ENCODE data around the gene RAB1A.
"Not testable (repeated sequence)": the region's sequence is repeated elsewhere in the genome, so short reads cannot be mapped to it uniquely, and the experiment has no call there.

Gene RAB1A

DNA sequence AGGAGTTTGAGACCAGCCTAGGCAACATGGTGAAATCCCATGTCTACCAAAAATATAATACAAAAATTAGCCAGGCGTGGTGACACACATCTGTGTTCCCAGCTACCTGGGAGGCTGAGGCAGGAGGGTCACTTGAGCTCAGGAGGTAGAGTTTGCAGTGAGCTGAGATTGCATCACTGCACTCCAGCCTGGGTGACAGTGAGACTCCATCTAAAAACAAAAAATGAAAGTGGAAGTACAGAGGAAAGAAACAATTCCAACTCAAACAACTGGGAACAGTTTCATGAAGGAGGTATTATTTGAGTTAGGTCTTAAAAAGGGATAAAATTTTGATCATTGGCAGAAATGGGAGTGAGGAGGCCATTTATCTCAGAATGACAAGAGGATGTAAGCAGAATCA, 6.3 kb upstream of the RAB1A start:
- DNase-seq (ENCODE audit: low spot score), result no peak

- DNase-seq (ENCODE audit: low spot score), result no peak
Measured at GRCh38 chr2:65134158-65134557, 4.3 kb upstream of the RAB1A start.

GRCh38 chr2:65133626-65134025, 3.7 kb upstream of the RAB1A start:
- DNase-seq (ENCODE audit: low spot score), result no peak

DNA sequence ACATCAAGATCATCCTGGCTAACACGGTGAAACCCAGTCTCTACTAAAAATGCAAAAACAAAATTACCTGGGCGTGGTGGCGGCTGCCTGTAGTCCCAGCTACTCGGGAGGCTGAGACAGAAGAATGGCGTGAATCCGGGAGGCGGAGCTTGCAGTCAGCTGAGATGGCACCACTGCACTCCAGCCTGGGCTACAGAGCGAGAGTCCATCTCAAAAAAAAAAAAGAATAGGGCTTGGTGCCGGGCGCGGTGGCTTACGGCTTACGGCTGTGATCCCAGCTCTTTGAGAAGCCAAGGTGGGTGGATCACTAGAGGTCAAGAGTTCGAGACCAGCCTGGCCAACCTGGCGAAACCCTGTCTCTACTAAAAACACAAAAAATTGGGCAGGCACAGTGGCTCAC, 3.0 kb upstream of the RAB1A start:
- not testable (repeated sequence) for DNase-seq (ENCODE audit: low spot score)

- DNase-seq (ENCODE audit: low spot score), result no peak
Measured at GRCh38 chr2:65130664-65131175, 814 bp upstream of the RAB1A start.

- no peak for DNase-seq (ENCODE audit: low spot score)
Measured at GRCh38 chr2:65129286-65129825, 550 bp downstream of the RAB1A start.

GRCh38 chr2:65128297-65129190, 1.4 kb downstream of the RAB1A start:
- DNase-seq (ENCODE audit: low spot score), result no peak

DNA sequence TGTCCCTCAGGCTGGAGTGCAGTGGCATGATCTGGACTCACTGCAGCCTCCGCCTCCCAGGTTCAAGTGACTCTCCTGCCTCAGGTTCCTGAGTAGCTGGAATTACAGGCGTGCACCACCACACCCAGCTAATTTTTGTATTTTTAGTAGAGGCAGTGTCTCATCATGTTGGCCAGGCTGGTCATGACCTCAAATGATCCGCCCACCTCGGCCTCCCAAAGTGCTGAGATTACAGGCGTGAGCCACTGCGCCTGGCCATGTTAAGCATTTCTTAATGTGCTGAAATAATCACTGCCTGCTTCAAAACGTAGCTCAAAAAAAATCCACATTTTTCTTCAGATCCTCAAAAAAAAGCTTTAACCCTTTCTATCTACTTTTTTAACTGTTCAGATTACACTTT, 4.4 kb downstream of the RAB1A start:
- DNase-seq (ENCODE audit: low spot score), result not testable (repeated sequence)

DNA sequence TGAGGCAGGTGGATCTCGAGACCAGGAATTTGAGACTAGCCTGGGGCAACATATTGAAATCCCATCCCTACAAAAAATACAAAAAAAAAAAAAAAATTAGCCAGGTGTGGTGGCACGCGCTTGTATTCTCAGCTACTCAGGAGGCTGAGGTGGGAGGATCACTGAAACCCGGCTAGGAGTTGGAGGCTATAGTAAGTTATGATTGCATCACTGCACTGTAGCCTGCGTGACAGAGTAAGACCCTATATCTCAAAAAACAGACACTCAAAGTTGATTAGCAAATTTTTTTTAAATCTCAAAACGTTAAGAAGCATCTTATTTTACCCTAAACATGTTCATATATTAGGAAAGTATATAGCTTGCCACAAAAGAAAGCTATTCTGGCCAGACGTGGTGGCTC, 7.6 kb downstream of the RAB1A start:
- DNase-seq (ENCODE audit: low spot score), result no peak

- DNase-seq (ENCODE audit: low spot score), result no peak
Measured at GRCh38 chr2:65120990-65121693, 8.8 kb downstream of the RAB1A start.

DNA sequence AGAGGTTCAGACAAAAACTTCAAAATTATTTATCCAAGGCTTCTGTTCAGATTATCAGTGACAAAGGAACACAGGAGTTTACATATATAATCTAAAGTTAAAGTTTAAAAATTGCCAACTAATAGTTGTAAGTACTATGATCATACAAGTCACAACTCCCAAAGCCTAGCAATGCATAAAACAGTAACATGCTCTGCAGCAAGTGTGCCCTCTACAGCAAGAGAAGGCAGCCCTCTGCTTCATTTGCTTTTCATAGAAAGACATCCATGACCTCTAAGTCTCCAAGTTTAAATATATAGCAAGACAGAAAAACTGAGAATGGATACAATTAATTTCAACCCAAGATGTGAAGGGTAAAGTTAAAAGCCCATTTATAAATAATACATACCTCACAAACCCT, 13.3 kb downstream of the RAB1A start:
- DNase-seq (ENCODE audit: low spot score), result no peak

- DNase-seq (ENCODE audit: low spot score), result no peak
Measured at GRCh38 chr2:65114921-65115320, 15.0 kb downstream of the RAB1A start.

DNA sequence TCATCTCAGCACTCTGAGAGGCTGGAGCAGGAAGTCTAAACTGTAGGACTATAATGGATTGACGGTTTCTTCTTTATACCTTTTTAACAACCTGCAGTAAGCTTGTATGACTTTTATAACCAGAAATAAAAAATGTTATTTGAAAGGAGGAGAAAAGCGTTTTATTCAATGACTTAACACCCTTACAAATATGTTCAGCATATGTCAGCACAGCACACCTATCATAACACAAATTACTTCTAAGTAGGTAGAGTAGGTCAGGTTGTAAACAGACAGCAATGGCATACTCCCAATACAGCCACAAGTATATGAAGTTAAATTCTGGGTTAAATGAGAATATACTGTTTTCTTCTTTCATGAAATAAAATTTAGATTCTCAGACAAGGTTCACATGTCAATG, 16.1 kb downstream of the RAB1A start:
- DNase-seq (ENCODE audit: low spot score), result no peak

DNA sequence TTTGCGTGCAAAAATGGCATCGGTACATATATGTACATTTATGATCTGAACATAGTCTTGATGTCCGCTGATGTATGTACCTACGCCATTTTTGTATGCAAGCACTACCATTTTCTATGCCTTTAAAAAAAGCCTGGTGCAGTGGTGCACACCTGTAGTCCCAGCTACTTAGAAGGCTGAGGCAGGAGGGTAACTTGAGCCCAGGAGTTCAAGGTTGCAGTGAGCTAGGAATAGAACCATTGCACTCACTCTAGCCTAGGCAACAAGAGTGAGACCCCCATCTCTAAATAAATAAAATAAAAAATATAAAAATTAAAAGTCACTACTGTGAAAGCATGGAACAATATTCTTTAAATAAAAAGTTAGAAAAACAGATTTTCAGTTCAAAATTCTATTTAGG, 16.7 kb downstream of the RAB1A start:
- no peak for DNase-seq (ENCODE audit: low spot score)

DNA sequence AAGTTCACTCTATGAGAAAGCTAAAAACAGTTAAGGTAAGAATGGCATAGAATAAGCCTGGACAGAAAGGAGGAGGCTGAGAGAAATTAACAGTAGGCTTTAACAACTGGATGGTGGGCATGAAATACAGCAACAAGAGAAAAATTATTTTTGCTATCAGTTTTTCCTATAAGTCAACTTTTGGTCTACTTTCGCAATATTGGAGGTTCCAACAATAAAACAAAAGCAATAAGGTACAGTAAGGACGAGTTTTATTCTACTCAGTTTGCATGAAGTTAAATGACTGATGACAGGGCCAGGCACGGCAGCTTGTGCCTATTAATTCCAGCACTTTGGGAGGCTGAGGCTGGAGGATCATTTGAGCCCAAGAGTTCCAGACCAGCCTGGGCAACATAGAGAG, 17.3 kb downstream of the RAB1A start:
- DNase-seq (ENCODE audit: low spot score), result no peak

DNA sequence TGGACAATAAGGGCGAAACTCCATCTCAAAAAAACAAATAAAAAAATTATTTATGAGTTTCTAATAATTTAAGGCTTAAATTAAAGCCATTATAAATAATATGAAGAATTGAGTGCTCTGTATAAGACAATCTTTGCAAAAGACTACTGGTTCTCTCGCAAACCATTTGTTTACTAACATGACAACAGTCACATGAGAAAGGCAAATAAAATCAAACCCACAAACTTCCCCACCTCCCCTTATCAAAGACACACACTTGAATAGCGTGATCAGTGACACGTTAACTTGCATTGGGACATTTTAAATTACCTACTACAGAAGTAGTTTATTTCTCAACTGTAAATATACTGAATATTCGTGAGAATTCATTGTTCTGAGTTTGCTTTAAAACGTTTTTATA, 21.1 kb downstream of the RAB1A start:
- no peak for DNase-seq (ENCODE audit: low spot score)

DNA sequence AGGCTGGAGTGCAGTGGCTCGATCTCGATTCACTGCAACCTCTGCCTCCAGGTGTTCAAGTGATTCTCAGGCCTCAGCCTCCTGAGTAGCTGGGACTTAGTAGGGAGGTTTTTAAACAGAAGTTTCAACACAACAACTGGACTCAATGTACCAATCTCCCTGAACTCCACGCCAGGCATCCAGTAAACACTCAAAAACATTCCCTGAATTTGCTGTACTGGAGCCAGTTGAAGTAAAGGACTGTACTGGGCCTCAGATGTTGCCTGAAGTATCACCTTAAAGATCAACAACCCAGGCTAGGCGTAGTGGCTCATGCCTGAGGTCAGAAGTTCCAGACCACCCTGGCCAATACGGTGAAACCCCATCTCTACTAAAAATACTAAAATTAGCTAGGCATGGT, 22.4 kb downstream of the RAB1A start:
- no peak for DNase-seq (ENCODE audit: low spot score)

- DNase-seq (ENCODE audit: low spot score), result no peak
Measured at GRCh38 chr2:65103013-65103715, 26.7 kb downstream of the RAB1A start.

DNA sequence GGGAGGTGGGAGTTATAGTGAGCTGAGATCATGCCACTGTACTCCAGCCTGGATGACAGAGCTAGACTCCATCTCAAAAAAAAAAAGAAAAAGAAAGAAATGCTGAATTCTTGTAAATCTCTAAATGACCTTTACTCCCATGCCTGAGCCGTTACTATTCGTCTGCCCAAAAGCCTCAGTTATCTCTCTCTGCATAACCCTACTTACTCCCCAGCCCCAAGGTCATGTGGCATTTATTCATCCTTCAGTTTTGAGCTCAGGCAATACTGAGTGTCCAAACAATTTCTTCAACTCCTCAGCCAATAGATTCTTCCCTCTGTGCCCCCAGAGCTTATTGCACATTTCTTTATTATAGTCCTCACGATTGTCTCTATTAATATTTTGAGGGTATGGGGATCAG, 28.8 kb downstream of the RAB1A start:
- no peak for DNase-seq (ENCODE audit: low spot score)

- no peak for DNase-seq (ENCODE audit: low spot score)
Measured at GRCh38 chr2:65098741-65099140, 31.2 kb downstream of the RAB1A start.

DNA sequence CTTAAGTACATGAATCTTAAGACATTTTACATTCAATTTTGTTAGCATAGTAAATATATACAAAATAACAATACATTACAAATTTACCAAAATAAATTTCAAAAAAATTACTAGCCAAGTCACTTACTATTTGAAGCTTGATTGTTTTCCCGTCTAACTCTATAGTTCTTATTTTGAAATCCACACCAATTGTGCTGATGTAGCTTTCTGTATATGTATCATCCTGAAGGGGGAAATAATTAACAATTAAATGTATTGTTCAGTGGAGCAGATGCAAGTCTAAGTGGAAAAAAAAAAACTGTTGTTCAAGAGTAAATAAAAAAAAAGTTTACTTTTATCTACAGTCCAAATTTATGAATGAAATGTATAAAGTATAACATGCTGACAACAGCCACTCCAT, 32.1 kb downstream of the RAB1A start:
- DNase-seq (ENCODE audit: low spot score), result no peak

DNA sequence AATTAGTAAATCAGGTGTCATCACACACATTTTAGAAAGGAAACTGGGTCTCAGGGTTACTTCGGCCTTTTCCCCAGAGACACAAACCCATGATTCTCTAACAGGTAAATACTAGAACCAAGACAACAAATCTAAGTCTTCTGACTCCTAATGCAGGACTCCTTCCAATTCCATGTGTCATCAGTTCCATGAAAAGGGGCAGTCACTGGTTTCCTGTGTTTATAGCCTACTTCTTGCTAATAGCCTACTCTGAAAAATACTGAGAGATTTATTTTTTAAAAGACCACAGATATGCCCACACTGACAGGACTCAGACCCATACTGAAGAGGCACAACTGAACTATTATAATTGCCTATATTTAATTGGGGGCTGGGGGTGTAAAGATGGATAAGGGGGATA, 33.0 kb downstream of the RAB1A start:
- no peak for DNase-seq (ENCODE audit: low spot score)
